ENCODE measurements around the gene ADNP. TPM values are rescaled to one million over a fixed set of nuclear protein-coding genes. Genes with fewer than 3 reads are reported as not detected.

Gene ADNP
- polyA plus RNA-seq, 1 of the 3 experiments (the other 2 are of a cell fraction), result 13.3 TPM

GRCh38 chr20:50895111-50895830 lies 36.0 kb downstream of the ADNP start (continued):
- TF ChIP-seq, protein P1, sequence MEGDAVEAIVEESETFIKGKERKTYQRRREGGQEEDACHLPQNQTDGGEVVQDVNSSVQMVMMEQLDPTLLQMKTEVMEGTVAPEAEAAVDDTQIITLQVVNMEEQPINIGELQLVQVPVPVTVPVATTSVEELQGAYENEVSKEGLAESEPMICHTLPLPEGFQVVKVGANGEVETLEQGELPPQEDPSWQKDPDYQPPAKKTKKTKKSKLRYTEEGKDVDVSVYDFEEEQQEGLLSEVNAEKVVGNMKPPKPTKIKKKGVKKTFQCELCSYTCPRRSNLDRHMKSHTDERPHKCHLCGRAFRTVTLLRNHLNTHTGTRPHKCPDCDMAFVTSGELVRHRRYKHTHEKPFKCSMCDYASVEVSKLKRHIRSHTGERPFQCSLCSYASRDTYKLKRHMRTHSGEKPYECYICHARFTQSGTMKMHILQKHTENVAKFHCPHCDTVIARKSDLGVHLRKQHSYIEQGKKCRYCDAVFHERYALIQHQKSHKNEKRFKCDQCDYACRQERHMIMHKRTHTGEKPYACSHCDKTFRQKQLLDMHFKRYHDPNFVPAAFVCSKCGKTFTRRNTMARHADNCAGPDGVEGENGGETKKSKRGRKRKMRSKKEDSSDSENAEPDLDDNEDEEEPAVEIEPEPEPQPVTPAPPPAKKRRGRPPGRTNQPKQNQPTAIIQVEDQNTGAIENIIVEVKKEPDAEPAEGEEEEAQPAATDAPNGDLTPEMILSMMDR (IDR thresholded peaks at IDR 0.05), result no peak
- TF ChIP-seq MXI1 (IDR thresholded peaks at IDR 0.05; ENCODE audit: low read depth, low read length) (no peak), GABPA (IDR thresholded peaks at IDR 0.05; ENCODE audit: low read depth) (no peak)

DNA sequence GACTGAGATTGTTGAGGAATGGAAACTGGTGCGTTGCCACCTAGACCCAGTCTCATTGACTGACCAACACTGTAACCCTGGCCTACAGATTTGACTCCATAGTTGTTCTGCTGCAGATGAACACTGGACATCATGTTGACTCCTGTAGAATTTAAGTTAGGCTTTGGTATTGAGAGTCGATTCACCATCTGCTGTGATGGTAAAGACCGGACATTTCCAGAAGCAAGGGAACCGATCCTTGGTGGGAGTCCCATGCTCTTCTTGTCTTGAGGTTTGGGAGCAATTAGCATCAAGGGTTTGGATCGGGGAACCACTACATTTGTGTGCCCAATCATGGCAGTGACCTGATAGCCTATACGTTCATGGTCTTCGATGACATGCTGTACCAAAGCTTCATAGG lies 37.6 kb downstream of the ADNP start:
- no peaks in the 10 kb centered on the region; a peak in 2 of 4 replicates for H3K4me1 ChIP-seq (ENCODE audit: control insufficient read depth in 1 of 2, insufficient read depth in 2 of 2, low read depth in 1 of 2, low read length in 1 of 2)
- H3K27ac ChIP-seq (ENCODE audit: low read depth in 2 of 2, low read length in 1 of 2), result no peak overlapping the region
- no peak overlapping the region for H3K9ac ChIP-seq
- H3K4me3 ChIP-seq (ENCODE audit: low read depth in 2 of 2, low read length in 1 of 2), result no peak overlapping the region
- WGBS (ENCODE audit: low lambda C conversion rate), result 93% methylated on average over 7 of the region's 7 CpGs
- H2AFZ ChIP-seq (ENCODE audit: low read depth), result no peak overlapping the region
- peaks cover 96% of the 10 kb centered on the region for H3K79me2 ChIP-seq (ENCODE audit: insufficient read depth)
- H3K4me2 ChIP-seq, result no peak overlapping the region
- peaks cover 84 to 93% of the 10 kb centered on the region in 2 experiments for H3K36me3 ChIP-seq (replicated peaks in 1 of 2; ENCODE audit: control insufficient read depth in 1 of 2, insufficient read depth in 2 of 2, low read length in 1 of 2)
- TF ChIP-seq RXRA (IDR thresholded peaks at IDR 0.05; ENCODE audit: borderline replicate concordance, low read depth), result no peak
- no peak for TF ChIP-seq FOSL2 (IDR thresholded peaks at IDR 0.05; ENCODE audit: borderline replicate concordance, low read depth)
- no peak for TF ChIP-seq GABPA (IDR thresholded peaks at IDR 0.05; ENCODE audit: low read depth)
- TF ChIP-seq NRF1 (IDR thresholded peaks at IDR 0.05; ENCODE audit: low read depth, low read length), result no peak
- peaks cover 40% of the 10 kb centered on the region for H4K20me1 ChIP-seq (ENCODE audit: insufficient read depth)
- no peak for DNase-seq
- peaks cover 21% of the 10 kb centered on the region for H3F3A ChIP-seq (replicated peaks; ENCODE audit: insufficient read depth)
- no peaks in the 10 kb centered on the region for H3K9me2 ChIP-seq
- H3K9me3 ChIP-seq, result no peaks in the 10 kb centered on the region
- POLR2A ChIA-PET, result no interaction called here
- CTCF ChIA-PET, result interaction anchor here (1.3 to 2.3 kb wide), 2 partner anchors 17 to 99 kb away, joined by 3 to 6 read pairs; partner anchors contain the start of gene BCAS4
- no peaks in the 10 kb centered on the region for H3K27me3 ChIP-seq (ENCODE audit: insufficient read depth)

GRCh38 chr20:50892394-50892793 lies 38.8 kb downstream of the ADNP start:
- H3K27me3 ChIP-seq (ENCODE audit: insufficient read depth), result no peaks in the 10 kb centered on the region
- H3K36me3 ChIP-seq (replicated peaks in 1 of 2; ENCODE audit: control insufficient read depth in 1 of 2, insufficient read depth in 2 of 2, low read length in 1 of 2), result peaks cover 81 to 91% of the 10 kb centered on the region in 2 experiments
- H3K4me2 ChIP-seq, result no peak overlapping the region
- POLR2A ChIA-PET, result no interaction called here
- peaks cover 30% of the 10 kb centered on the region for H4K20me1 ChIP-seq (ENCODE audit: insufficient read depth)
- no peak overlapping the region for H3K27ac ChIP-seq (ENCODE audit: low read depth in 2 of 2, low read length in 1 of 2)
- CTCF ChIA-PET, result no interaction called here
- H3K9me3 ChIP-seq, result no peaks in the 10 kb centered on the region
- no peaks in the 10 kb centered on the region for H3K9me2 ChIP-seq
- H3K9ac ChIP-seq, result no peak overlapping the region
- H3F3A ChIP-seq (replicated peaks; ENCODE audit: insufficient read depth), result peaks cover 25% of the 10 kb centered on the region
- no peaks in the 10 kb centered on the region; a peak in 1 of 4 replicates for H3K4me1 ChIP-seq (ENCODE audit: control insufficient read depth in 1 of 2, insufficient read depth in 2 of 2, low read depth in 1 of 2, low read length in 1 of 2)
- H2AFZ ChIP-seq (ENCODE audit: low read depth), result no peak overlapping the region
- no peak for DNase-seq
- WGBS (ENCODE audit: low lambda C conversion rate), result 92% methylated on average over 8 of the region's 8 CpGs
- H3K79me2 ChIP-seq (ENCODE audit: insufficient read depth), result peaks cover 84% of the 10 kb centered on the region
- H3K4me3 ChIP-seq (ENCODE audit: low read depth in 2 of 2, low read length in 1 of 2), result no peak overlapping the region
- TF ChIP-seq, protein P2, sequence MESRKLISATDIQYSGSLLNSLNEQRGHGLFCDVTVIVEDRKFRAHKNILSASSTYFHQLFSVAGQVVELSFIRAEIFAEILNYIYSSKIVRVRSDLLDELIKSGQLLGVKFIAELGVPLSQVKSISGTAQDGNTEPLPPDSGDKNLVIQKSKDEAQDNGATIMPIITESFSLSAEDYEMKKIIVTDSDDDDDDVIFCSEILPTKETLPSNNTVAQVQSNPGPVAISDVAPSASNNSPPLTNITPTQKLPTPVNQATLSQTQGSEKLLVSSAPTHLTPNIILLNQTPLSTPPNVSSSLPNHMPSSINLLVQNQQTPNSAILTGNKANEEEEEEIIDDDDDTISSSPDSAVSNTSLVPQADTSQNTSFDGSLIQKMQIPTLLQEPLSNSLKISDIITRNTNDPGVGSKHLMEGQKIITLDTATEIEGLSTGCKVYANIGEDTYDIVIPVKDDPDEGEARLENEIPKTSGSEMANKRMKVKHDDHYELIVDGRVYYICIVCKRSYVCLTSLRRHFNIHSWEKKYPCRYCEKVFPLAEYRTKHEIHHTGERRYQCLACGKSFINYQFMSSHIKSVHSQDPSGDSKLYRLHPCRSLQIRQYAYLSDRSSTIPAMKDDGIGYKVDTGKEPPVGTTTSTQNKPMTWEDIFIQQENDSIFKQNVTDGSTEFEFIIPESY (IDR thresholded peaks at IDR 0.05; ENCODE audit: borderline replicate concordance, low read depth), result no peak
- TF ChIP-seq YY1 (IDR thresholded peaks at IDR 0.05; ENCODE audit: low read depth) (no peak), ELF1 (IDR thresholded peaks at IDR 0.05) (no peak), EZH2phosphoT487 (IDR thresholded peaks at IDR 0.05; ENCODE audit: borderline replicate concordance, low read depth) (no peak), PBX3 (IDR thresholded peaks at IDR 0.05) (no peak), IRF3 (IDR thresholded peaks at IDR 0.05; ENCODE audit: low read depth, low read length) (no peak), RCOR1 (IDR thresholded peaks at IDR 0.05; ENCODE audit: low read length) (no peak), FOXM1 (IDR thresholded peaks at IDR 0.05; ENCODE audit: low read depth) (no peak), FOSL2 (IDR thresholded peaks at IDR 0.05; ENCODE audit: borderline replicate concordance, low read depth) (no peak)
- TF ChIP-seq, protein P3, sequence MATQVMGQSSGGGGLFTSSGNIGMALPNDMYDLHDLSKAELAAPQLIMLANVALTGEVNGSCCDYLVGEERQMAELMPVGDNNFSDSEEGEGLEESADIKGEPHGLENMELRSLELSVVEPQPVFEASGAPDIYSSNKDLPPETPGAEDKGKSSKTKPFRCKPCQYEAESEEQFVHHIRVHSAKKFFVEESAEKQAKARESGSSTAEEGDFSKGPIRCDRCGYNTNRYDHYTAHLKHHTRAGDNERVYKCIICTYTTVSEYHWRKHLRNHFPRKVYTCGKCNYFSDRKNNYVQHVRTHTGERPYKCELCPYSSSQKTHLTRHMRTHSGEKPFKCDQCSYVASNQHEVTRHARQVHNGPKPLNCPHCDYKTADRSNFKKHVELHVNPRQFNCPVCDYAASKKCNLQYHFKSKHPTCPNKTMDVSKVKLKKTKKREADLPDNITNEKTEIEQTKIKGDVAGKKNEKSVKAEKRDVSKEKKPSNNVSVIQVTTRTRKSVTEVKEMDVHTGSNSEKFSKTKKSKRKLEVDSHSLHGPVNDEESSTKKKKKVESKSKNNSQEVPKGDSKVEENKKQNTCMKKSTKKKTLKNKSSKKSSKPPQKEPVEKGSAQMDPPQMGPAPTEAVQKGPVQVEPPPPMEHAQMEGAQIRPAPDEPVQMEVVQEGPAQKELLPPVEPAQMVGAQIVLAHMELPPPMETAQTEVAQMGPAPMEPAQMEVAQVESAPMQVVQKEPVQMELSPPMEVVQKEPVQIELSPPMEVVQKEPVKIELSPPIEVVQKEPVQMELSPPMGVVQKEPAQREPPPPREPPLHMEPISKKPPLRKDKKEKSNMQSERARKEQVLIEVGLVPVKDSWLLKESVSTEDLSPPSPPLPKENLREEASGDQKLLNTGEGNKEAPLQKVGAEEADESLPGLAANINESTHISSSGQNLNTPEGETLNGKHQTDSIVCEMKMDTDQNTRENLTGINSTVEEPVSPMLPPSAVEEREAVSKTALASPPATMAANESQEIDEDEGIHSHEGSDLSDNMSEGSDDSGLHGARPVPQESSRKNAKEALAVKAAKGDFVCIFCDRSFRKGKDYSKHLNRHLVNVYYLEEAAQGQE (IDR thresholded peaks at IDR 0.05; ENCODE audit: low read depth, low read length), result no peak

All from SK-N-SH (cell line).